GM21515 (cell line): ENCODE measurements around the gene ERMARD.
A peak's percentile ranks its signal among the peaks of the same experiment; 100 is the strongest.

Experiments
- ATAC-seq: cut with Tn5 transposase; IDR thresholded peaks from one replicate; pipeline ENCODE4 v1.9.1; 2021; ENCODE audit not compliant: unreplicated experiment

ERMARD gene

GRCh38 chr6:169751242-169752073 is at the start of gene ERMARD, which contains the start of gene DYNLT2:
Gene ERMARD, plus strand, starts transcription at chr6:169751622. Its CDS starts 36 bp downstream, at chr6:169751658.
Gene DYNLT2, minus strand, starts transcription at chr6:169751572. Its CDS starts 114 bp downstream, at chr6:169751458.
- peak; percentile 94 for ATAC-seq

GRCh38 chr6:169701954-169702839 is 49.2 kb upstream of the ERMARD start, which contains the start of the genes C6orf120 and WDR27:
Gene C6orf120, plus strand, starts transcription at chr6:169702126. Its CDS starts 334 bp downstream, at chr6:169702460.
Gene WDR27, minus strand, starts transcription at chr6:169702029. Its CDS starts 13,024 bp downstream, at chr6:169689005.
- ATAC-seq = peak; percentile 92

GRCh38 chr6:169702840-169703246 is 48.6 kb upstream of the ERMARD start:
- ATAC-seq = peak; percentile 17

DNA sequence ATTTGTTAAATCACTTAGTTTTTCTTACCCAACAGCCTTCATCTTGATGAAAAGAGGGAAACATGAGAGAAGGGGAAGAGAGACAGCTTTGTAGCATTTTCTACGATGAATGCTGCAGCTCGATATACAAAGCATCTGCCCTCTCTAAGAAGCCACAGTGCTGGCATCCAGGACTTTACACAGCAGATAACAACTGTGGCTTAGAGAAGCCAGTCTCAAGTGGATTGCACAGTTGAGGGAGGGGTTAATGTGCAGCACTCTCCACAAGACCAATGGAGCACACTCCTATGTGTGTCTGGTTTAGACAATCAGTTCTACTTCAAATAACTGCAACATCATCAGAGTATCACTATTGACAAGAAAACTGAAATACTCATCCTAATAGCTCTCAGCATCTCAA is 43.6 kb upstream of the ERMARD start:
- no peak for ATAC-seq

DNA sequence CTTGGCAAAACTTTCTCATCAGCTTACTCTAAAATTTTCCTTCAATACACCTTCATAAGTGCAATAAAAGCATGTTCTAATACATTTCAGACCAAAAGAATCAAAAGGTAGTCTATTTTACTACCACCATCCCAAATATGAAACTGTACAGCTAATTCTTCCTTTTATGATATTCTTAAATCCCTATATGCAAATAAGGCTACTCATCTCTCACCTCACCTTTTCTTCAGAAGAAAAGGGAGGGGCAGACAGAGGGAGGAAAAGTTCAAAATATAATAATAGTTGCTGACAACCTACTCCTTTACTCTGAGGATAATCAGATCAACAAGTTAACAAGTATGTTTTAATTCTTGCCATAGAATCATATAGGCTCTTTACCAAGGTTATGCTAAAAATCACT is 42.1 kb upstream of the ERMARD start:
- ATAC-seq = no peak

GRCh38 chr6:169710009-169710408 is 41.4 kb upstream of the ERMARD start:
- no peak for ATAC-seq

DNA sequence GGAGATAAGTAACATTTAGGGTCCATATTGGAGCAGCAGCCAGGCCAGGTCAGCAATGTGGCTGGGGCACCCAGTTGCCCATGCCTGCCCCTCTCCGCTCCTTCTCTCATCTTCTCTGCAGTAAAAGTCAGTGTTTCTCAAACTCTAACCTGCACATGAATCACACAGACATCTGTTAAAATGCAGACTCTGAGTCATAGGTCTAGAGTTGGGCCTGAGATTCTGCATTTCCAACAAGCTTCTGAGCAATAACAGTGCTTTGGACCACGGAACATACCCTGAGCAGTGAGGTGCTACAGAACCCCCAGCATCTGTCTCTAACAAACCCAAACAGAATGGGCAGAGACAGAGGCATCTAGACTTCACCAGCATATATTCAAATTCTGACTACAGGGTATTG is 37.2 kb upstream of the ERMARD start:
- ATAC-seq = no peak

GRCh38 chr6:169714595-169714994 is 36.8 kb upstream of the ERMARD start:
- ATAC-seq = no peak

DNA sequence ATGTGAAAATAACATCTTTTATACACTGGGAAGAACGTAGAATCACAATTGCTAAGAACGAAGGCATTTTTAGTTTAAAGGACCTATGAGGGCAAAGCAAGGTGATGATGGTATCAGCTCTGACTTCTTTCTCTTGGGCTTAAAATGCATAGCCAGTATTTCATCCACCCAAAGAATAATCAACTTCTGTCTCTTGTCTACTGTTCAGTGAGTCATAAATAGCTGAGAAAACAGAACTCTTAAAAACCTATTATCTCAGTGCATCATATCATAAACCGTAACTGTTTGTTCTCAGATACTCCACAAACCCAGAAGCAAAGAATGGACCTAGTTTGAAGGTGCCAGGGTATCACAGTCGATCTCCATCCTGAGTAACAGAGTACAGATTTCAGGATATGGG is 32.3 kb upstream of the ERMARD start:
- ATAC-seq = no peak

DNA sequence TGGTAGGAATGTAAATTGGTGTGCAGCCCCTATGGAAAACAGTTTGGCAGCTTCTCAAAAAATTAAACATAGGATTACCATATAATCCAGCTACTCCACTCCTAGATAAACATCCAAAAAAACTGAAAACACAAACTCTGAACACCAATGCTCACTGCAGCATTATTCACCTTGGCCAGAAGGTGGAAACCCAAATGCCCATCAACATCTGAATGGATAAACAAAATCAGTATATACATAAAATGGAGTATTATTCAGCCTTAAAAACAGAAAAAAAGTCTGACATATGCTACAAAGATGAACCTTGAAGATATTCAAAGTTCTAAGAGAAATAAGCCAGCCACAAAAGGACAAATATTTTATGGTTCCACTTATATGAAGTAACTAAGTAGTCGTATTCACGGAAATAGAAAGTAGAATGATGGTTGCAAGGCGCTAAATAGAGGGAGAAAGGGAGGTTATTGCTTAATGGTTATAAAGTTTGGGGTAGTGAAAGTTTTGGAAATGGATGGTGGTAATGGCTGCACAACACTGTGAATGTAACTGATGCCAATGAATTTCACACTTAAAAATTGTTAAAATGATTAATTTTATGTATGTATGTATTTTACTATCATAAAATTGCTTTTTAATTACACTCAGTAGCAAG is 31.1 kb upstream of the ERMARD start:
- ATAC-seq = no peak

DNA sequence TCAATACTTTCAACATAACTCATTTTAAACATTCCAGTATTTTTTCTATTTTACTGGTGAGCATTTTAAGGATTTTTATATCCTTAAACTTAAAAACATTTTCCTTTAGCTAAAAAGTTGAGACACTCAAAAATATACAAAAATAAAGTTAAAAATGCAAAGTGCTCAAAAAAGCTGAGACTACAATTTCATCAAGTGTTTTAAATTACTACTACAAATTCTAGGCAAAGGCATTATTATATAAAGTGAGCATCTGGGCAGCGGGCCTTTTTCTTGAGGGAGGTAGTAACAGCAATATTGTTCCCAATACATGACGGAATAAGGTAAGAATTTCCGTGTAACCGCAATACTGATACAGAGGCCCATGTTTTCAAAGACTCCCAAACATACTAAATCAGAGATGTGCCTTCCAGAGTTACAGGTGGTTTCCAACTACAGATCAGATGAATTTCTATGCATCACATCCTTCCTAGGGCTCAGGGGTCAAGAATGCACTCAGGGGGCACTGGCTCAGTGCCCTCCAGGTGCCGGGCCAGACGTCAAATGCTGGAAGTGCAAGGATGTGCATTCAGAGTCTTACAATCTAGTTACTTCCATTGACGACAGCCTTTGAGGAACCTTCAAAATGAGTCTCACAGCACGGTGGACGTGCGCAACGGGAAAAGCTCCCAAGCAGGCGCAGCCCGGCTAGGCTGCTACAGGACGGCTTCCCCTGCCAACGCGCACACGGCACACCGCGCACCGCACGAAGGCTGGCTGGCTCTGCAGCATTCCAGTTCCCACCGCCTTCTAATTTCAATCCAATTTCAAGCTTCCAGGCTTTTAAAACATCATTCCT is 28.8 kb upstream of the ERMARD start:
- ATAC-seq = peak; percentile 20

GRCh38 chr6:169723200-169723909 is 28.1 kb upstream of the ERMARD start:
- peak; percentile 38 for ATAC-seq

- ATAC-seq = peak; percentile 36
These were observed 27.4 kb upstream of the ERMARD start for GRCh38 chr6:169723991-169724493.

DNA sequence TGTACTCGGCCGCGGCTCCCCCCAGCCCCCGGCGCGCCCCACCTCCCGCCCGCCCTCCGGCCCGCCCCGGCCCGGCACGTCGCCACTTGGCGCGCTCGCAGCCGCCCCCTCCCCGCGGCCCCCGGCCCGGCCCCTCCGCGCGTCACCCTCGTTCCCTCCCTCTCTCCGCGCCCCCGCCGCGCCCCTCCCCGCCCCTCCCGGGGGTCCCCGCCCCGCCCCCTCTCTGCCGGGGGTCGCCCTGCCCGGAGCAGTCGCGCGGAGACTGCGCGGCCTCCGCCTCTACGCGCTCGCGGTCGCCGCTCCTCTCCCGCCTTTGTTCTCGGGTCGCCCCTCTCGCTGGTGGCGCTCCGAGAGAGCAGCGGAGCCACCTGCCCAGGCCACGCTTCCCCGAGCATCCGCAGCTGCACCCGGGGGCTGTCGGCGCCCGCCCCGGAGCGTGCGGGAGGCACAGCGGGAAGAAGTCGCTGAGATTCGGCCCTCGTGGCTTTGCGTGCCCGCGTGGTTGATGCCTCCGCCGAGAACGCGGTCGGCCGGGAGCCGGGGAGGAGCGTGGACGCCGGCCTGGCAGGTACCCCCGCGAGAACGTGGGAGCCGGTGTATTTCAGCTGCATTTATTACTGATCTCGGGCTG is 26.8 kb upstream of the ERMARD start, which contains the start of gene PHF10:
Gene PHF10, minus strand, starts transcription at position 7 of the 631 bp plus-strand sequence. CDS start 569 bp downstream, outside the sequence.
- peak; percentile 41 for ATAC-seq

DNA sequence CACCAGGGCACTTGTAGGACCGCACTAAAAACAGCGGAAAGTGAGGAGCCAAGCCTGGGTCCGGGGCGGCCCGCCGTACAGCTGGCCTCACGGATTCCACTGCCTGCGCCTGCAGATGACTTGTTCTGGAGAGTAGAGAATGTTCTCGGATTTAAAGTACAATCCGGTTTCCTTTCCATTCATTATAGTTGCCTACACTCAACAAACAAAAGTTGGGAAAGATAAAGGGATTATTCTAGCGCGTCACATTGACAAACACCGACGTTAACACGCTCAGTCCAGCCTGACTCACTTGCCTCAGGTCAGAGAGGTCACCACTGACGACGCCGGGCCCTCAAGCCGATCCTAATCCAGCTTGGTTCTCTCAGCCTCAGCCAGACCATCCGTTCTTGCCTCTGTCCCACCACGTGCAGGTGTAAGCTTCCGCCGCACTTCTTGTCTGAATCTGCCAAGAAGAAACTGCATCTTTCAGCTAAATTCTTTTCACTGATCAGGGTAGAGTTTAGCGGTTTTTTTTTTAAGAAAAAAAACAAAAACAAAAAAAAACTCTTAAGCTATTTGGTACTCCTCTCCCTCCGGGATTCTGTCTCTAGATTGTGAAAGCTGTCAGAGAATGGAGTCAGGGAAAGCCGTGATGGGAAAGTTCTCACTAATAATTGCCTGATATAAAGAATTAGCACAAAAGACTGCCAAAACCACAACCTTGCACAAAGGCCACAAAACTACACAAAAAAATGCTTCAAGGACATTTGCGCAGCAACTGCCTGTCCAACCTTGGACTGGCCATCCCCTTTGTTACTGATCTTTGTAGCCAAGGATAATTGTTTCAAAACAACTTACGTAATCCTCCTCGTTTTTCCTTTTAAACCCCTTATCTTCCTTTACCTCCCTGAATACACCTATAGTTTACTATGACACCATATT is 26.0 kb upstream of the ERMARD start:
- no peak for ATAC-seq

- no peak for ATAC-seq
These were observed 25.4 kb upstream of the ERMARD start for GRCh38 chr6:169726049-169726400.

DNA sequence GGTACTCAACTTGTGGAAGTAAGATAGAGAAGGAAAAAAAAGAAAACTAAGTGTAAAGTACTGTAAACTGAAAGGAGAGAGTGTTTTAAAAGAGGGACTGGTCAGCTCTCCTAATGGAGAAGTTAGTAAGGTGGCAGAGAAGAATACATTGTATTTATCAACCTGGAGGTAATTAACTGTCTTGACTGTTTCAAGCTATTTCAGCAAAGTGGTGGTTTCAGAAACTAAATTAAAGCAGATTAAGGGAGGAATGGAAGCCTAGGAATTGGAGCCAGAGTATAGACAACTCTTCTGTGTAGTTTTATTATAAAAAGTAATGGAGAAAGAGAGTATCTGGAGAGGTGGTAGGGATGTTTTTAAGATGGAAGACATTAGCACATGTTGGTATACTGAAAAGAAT is 24.5 kb upstream of the ERMARD start:
- ATAC-seq = no peak

DNA sequence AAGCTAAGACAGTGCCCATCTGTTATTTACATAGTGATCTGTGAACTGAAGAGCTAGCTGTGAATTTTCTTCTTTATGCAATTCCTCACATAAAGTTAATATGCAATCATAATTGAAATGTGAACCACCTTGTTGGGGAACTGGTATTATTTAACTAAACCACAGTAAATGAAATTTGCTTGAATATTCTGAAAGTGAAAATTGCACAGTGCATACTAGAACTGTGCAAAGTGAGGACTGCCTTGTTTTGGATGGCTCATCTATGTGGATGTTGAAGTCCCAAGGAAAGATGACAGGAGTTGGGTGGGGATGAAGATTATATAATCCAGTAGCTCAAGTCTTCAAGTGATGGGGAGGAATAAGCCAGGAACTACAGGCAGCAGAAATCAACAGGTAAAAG is 21.5 kb upstream of the ERMARD start:
- no peak for ATAC-seq
